HG03378 (cell line): Measurements from ENCODE around the gene FMNL1.
"Not testable (repeated sequence)": the region's sequence is repeated elsewhere in the genome, so short reads cannot be mapped to it uniquely, and the experiment has no call there.

Experiments used
- ATAC-seq: cut with Tn5 transposase; IDR thresholded peaks from one replicate; pipeline ENCODE4 v1.9.1; 2021; ENCODE audit warnings: mild to moderate bottlenecking, moderate library complexity; ENCODE audit not compliant: unreplicated experiment

Gene FMNL1, protein sequence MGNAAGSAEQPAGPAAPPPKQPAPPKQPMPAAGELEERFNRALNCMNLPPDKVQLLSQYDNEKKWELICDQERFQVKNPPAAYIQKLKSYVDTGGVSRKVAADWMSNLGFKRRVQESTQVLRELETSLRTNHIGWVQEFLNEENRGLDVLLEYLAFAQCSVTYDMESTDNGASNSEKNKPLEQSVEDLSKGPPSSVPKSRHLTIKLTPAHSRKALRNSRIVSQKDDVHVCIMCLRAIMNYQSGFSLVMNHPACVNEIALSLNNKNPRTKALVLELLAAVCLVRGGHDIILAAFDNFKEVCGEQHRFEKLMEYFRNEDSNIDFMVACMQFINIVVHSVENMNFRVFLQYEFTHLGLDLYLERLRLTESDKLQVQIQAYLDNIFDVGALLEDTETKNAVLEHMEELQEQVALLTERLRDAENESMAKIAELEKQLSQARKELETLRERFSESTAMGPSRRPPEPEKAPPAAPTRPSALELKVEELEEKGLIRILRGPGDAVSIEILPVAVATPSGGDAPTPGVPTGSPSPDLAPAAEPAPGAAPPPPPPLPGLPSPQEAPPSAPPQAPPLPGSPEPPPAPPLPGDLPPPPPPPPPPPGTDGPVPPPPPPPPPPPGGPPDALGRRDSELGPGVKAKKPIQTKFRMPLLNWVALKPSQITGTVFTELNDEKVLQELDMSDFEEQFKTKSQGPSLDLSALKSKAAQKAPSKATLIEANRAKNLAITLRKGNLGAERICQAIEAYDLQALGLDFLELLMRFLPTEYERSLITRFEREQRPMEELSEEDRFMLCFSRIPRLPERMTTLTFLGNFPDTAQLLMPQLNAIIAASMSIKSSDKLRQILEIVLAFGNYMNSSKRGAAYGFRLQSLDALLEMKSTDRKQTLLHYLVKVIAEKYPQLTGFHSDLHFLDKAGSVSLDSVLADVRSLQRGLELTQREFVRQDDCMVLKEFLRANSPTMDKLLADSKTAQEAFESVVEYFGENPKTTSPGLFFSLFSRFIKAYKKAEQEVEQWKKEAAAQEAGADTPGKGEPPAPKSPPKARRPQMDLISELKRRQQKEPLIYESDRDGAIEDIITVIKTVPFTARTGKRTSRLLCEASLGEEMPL

DNA sequence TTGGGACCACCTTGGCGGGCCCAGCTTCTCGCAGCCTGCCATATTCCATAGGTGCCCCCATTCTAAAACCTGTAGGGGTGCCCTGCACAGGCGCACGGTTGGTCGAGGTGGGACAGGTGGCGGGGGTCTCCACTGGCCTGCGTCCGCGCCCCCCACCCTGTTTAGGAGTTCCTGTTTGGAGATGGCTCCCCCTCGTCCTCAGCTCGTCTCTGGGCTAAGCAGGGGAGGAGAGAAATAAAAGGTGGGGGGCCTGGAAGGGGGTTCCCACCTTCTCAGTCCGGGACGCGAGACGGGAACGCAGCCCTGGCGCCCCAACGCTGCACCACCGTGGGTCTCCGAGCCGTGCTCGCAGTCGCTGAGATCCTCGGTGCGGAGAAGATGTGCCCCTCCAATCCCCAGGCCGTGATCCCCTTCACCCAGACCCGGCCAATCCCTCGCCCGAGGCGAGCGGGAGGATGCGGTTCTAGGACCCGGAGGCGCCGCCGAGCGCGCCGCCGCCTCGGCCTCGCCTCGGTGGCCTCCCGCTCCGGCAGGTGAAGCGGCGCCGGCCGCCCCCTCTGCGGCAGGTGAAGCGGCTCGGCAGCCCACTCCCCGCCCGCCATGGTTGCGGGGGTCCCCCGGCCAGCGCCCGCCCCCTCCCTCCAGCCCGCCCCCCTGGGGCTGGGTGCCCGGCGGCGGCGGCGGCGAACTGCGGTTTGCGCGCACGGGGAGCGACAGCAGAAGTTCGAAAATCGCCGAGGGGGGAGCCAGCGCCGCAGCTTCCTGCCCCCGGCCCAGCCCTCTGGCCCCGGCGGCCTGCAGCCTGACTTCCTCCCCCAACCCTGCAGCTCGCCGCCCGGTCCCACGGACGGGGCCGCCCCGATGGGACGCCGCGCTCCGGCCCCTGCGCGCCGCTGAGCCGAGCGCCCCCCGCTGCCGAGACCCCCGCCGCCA lies at the start of gene FMNL1:
FMNL1 (plus strand) TSS at position 805 of the 933 bp plus-strand sequence. CDS start 240 bp downstream, outside the sequence.
- ATAC-seq = no peak

- ATAC-seq = no peak
These were observed 49.5 kb upstream of the FMNL1 start for GRCh38 chr17:45172232-45172540.

- no peak for ATAC-seq
These were observed 49.0 kb upstream of the FMNL1 start for GRCh38 chr17:45172541-45173286.

- no peak for ATAC-seq
These were observed 45.9 kb upstream of the FMNL1 start for GRCh38 chr17:45175759-45176115.

GRCh38 chr17:45177563-45177962 lies 44.1 kb upstream of the FMNL1 start:
- ATAC-seq = no peak

GRCh38 chr17:45184144-45184543 lies 37.5 kb upstream of the FMNL1 start:
- no peak for ATAC-seq

DNA sequence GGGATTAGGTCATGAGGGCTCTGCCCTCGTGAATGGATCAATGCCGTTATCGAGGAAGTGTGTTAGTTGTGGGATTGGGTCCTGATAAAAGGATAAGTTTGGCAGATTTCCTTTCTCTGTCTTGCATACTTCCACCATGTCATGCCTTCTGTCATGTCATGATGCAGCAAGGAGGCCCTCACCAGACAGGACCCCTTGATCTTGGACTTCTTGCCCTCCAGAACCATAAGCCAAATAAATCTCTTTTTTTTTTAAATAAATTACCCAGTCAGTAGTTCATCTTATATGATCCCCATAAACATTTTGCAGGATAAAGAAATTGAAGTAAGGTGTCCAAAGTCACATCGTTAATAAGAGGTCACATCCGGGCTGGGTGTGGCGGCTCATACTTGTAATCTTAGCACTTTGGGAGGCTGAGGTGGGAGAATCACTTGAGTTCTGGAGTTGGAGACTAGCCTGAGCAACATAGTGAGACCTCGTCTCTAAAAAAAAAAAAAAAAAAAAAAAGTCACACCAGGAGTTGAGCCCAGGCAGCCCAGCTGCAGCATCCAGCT lies 34.8 kb upstream of the FMNL1 start:
- ATAC-seq = no peak

DNA sequence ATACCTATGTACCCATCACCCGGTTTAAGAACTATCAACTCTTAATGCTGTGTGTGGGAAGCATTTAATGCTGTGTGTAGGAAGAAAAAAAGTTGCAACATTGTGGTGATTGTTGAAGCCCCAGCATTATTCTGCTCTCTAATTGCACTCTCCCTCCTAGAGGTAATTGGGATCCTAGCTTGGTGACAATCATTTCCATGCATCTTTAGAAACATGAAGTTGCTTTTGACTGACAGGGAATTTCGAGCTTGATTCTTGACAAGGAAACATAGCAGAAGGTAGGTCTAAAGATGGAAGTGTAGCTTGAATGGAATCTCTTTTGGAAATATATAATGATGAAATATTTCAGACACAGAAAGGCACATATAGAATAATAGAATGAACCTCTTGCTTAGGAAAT lies 32.7 kb upstream of the FMNL1 start:
- no peak for ATAC-seq

DNA sequence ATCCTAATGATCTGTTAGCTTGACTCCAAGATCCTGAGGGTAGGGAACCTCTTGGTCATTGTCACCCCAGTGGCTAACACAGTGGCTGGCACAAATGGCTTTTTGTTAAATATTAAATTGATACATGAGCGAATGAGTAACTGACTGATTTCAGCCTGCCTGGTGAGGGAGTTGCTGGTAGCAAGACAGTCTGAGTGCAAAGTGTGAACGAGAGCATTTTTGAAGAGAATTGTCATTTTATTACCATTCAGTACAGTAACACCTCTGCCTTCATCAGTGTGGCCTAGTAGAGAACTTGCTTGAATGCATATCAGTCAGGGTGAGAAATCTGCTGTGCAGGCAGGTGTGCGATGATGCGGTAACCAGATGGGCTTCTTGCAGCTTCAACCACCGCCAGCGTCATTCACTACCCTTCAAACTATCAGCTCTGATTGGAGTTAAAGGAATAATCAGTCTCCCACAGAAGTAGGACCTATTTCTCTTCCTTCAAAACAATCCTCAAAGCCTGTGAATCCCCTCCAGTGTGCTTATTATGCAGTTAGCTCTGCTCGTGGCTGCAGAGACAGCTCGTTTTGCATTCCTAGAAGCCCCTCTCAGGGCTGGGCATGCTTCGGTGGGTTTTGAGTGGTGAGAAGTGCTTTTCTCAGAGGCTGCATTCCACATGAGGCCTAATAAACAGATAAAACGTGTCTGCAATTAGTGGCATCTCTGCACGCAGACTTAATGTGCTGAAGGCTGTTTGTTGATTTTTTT lies 31.0 kb upstream of the FMNL1 start:
- ATAC-seq = no peak

GRCh38 chr17:45195424-45195823 lies 26.3 kb upstream of the FMNL1 start:
- no peak for ATAC-seq

DNA sequence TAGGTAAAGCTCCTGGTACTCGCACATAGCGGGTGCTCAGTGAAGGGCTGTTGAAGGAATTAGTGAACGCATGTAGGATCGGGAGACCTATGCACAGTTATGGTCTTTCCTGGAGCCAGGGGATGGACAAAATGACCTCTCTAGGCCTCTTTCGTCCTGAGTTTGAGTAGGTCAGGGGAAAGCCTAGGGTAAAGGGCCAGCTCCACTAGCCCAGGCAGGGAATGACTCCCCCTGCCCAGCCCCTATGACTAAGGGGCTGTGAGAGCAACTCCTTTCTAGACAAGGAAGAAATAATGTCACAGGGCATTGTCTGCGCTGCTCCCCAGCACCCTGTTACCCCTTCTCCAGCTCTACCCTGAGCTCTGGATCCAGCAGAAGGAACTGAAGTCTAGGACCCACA lies 24.6 kb upstream of the FMNL1 start:
- ATAC-seq = no peak

GRCh38 chr17:45197555-45198334 lies 23.9 kb upstream of the FMNL1 start:
- no peak for ATAC-seq

GRCh38 chr17:45200701-45201100 lies 21.0 kb upstream of the FMNL1 start:
- no peak for ATAC-seq

DNA sequence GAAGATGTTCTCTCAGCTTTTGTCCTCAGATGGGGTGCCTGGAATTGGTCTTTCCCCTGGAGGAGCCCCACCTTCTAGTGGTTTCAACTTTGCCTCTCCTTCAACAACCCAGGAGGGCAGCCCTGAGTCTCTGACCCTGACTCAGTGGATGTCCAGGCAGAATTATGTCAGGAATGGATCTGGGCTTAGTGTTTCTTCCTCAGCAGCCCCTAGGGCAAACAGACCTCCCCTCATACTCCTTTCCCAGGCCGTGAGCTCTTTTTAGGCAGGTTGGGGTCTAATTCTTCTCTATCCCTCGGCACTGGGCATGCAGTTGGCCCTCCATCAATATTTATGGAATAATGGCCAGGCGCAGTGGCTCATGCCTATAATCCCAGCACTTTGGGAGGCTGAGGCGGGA lies 20.2 kb upstream of the FMNL1 start:
- ATAC-seq = no peak

GRCh38 chr17:45201880-45202279 lies 19.8 kb upstream of the FMNL1 start:
- ATAC-seq = not testable (repeated sequence)

DNA sequence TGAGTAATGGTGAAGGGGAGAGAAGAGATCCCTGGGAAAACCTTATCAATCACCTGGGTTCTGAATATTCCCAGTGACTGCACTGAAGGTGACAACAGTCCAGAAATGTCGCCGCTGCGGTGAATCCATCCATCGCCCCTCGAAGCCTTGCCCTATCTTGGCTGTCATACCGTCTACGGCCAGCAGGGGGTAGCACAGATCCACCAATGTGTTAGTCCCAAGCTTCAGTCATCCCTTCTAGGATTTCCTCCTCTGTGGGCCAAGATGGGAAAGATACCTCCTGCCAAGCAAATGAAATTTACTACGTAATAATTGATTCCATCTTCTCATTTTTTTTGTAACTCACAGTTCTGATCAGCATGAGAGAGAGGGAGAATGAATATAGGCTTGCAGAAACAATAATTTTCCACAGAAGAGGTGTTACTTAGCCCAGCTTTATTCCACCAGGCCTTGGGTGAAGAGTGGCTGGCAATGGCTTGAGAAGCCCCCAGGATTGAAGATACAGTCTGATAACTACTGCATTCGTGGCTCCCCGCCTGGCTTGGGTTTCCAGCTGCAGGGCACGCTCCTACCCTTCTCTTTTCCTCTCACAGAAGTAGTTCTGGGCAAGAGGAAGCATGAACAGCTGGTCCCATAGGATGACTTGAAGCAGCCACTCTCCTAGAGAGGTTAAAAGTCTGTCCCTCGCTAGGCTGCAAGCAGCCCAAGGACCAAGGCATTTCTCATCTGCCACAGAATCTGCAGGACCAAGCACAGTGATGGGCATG lies 2.6 kb upstream of the FMNL1 start:
- ATAC-seq = no peak

GRCh38 chr17:45220079-45220478 lies 1.6 kb upstream of the FMNL1 start:
- no peak for ATAC-seq

DNA sequence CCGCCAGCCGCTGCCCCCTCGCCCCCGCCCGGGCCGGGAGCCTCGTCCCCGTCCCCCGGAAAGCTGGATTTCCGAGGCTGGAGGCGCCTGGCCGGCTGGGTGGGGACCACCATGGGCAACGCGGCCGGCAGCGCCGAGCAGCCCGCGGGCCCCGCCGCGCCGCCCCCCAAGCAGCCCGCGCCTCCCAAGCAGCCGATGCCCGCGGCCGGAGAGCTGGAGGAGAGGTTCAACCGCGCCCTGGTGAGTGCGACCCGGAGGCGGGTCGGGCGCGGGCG lies 266 bp downstream of the FMNL1 start:
- ATAC-seq = no peak
